HepG2 (cell line): ENCODE measurements around the gene SLC34A3. TPM values are rescaled to one million over a fixed set of nuclear protein-coding genes. Genes with fewer than 3 reads are reported as not detected.

Source experiments
- HDAC2 ChIP-seq: sonication (generic); formaldehyde crosslinking; IDR thresholded peaks from 2 replicates; pipeline ENCODE4 v1.4.0; 2020; ENCODE audit warnings: missing genetic modification reagents
- HMG20B ChIP-seq: conservative IDR thresholded peaks from 2 replicates; pipeline ENCODE4 v1.6.1; 2016; ENCODE audit warnings: missing genetic modification reagents, missing compliant biosample characterization
- HNRNPH1 ChIP-seq: fragments of 200-400 bp; formaldehyde crosslinking; optimal IDR thresholded peaks from 2 replicates; pipeline ENCODE3; 2017; ENCODE audit warnings: mild to moderate bottlenecking, low read depth, low read length
- HOXD1 ChIP-seq: sonication (generic); formaldehyde crosslinking; IDR thresholded peaks from 2 replicates; pipeline ENCODE4 v1.5.0; 2020; ENCODE audit warnings: missing genetic modification reagents
- IRF9 ChIP-seq: sonication (generic); formaldehyde crosslinking; IDR thresholded peaks from 2 replicates; pipeline ENCODE4 v1.8.0; 2022; ENCODE audit warnings: missing genetic modification reagents, mild to moderate bottlenecking, borderline replicate concordance
- ISX ChIP-seq: sonication (generic); formaldehyde crosslinking; conservative IDR thresholded peaks from 2 replicates; pipeline ENCODE4 v1.5.0; 2020; ENCODE audit warnings: missing genetic modification reagents
- JUND ChIP-seq: sonication (generic); formaldehyde crosslinking; IDR thresholded peaks from 2 replicates; pipeline ENCODE4 v1.8.0; 2022; ENCODE audit warnings: mild to moderate bottlenecking, missing genetic modification reagents
- KAT2B ChIP-seq: fragments of 150-350 bp; IDR thresholded peaks from 2 replicates; pipeline ENCODE4 v1.6.1; 2014; ENCODE audit warnings: low read depth, low read length, borderline replicate concordance
- NFYC ChIP-seq: IDR thresholded peaks from 2 replicates; pipeline ENCODE4 v1.6.1; 2016; ENCODE audit warnings: missing genetic modification reagents, missing compliant biosample characterization
- PITX1 ChIP-seq: sonication (generic); formaldehyde crosslinking; IDR thresholded peaks from 2 replicates; pipeline ENCODE4 v1.5.1; 2020; ENCODE audit warnings: mild to moderate bottlenecking, missing genetic modification reagents
- RBM39 ChIP-seq: fragments of 200-400 bp; formaldehyde crosslinking; IDR thresholded peaks from one replicate; pipeline ENCODE4 v1.6.1; 2018; ENCODE audit warnings: antibody characterized with exemption, mild to moderate bottlenecking, low read depth, low read length; ENCODE audit not compliant: poor library complexity, severe bottlenecking
- YEATS4 ChIP-seq: sonication (generic); formaldehyde crosslinking; IDR thresholded peaks from 2 replicates; pipeline ENCODE4 v1.4.0; 2020; ENCODE audit warnings: missing genetic modification reagents, borderline replicate concordance
- ZBED4 ChIP-seq: sonication (generic); formaldehyde crosslinking; IDR thresholded peaks from 2 replicates; pipeline ENCODE4 v1.4.0; 2020; ENCODE audit warnings: missing genetic modification reagents, borderline replicate concordance
- ZBTB21 ChIP-seq: sonication (generic); formaldehyde crosslinking; IDR thresholded peaks from 2 replicates; pipeline ENCODE4 v1.4.0; 2020; ENCODE audit warnings: missing genetic modification reagents
- ZNF317 ChIP-seq: sonication (generic); formaldehyde crosslinking; IDR thresholded peaks from 2 replicates; pipeline ENCODE4 v1.5.0; 2020; ENCODE audit warnings: mild to moderate bottlenecking, missing genetic modification reagents
- ZNF639 ChIP-seq: conservative IDR thresholded peaks from 2 replicates; pipeline ENCODE4 v1.6.1; 2018; ENCODE audit warnings: missing genetic modification reagents
- ZNF850 ChIP-seq: sonication (generic); formaldehyde crosslinking; conservative IDR thresholded peaks from 2 replicates; pipeline ENCODE4 v1.9.0; 2021; ENCODE audit warnings: mild to moderate bottlenecking, missing genetic modification reagents
- polyA plus RNA-seq, 8 experiments: library from polyadenylated mRNA; depleted of rRNA in 3 of 8; stranded (reverse) in 7 of 8; unstranded in 1 of 8; fragments of >200 nt; fragmentation: Illumina TruSeq in 4 of 8; extraction: Trizol in 4 of 8; gene quantifications; 2 replicates each; pipeline versions ENCODE4 v1.2.1 to v1.2.3, GENCODE V29; 2011 to 2016; ENCODE audit warnings: low read depth in 4 of 8, missing spikeins in 1 of 8, mixed read lengths in 1 of 8; ENCODE audit not compliant: insufficient read depth in 1 of 8
- total RNA-seq, 5 experiments: library from RNA; depleted of rRNA; stranded (reverse); fragments of >200 nt; fragmentation: Illumina TruSeq; extraction: Trizol; gene quantifications; 2 replicates each; pipeline ENCODE4 v1.2.3, GENCODE V29; 2016; ENCODE audit warnings: low read depth in 1 of 5
- TF ChIP-seq, protein P1 (sequence below): sonication (generic); formaldehyde crosslinking; IDR thresholded peaks from 2 replicates; pipeline ENCODE4 v1.5.0; 2020; ENCODE audit warnings: missing genetic modification reagents, mild to moderate bottlenecking, borderline replicate concordance
- TF ChIP-seq, protein P2 (sequence below): sonication (generic); formaldehyde crosslinking; IDR thresholded peaks from 2 replicates; pipeline ENCODE4 v1.9.0; 2021; ENCODE audit warnings: missing genetic modification reagents, borderline replicate concordance

The SLC34A3 gene
- total and polyA plus RNA-seq, 2 of the 13 experiments (the other 11 are each of a cell fraction or from before 2014, with no cell fraction given) = 0.07 to 1.0 TPM

GRCh38 chr9:137236238-137236935, 5.7 kb downstream of the SLC34A3 start (continued):
- TF ChIP-seq ZNF850 (CRISPR knock-in tag) (no peak), KAT2B (no peak), NFYC (CRISPR knock-in tag) (peak; percentile 44), ISX (no peak), ZBED4 (CRISPR knock-in tag) (no peak), ZBTB21 (no peak), HNRNPH1 (no peak), ZNF639 (no peak), RBM39 (peak; percentile 89), PITX1 (CRISPR knock-in tag) (peak; percentile 46), JUND (no peak), ZNF317 (CRISPR knock-in tag) (peak; percentile 28; the same call in 1 of the 2 replicates), HMG20B (CRISPR knock-in tag) (no peak), IRF9 (CRISPR knock-in tag) (peak; percentile 21; the same call in 1 of the 2 replicates), YEATS4 (peak; percentile 64; the same call in 1 of the 2 replicates), HDAC2 (CRISPR knock-in tag) (peak; percentile 76), HOXD1 (CRISPR knock-in tag) (no peak)
- TF ChIP-seq, protein P1, sequence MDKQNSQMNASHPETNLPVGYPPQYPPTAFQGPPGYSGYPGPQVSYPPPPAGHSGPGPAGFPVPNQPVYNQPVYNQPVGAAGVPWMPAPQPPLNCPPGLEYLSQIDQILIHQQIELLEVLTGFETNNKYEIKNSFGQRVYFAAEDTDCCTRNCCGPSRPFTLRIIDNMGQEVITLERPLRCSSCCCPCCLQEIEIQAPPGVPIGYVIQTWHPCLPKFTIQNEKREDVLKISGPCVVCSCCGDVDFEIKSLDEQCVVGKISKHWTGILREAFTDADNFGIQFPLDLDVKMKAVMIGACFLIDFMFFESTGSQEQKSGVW (CRISPR knock-in tag) = no peak
- TF ChIP-seq, protein P2, sequence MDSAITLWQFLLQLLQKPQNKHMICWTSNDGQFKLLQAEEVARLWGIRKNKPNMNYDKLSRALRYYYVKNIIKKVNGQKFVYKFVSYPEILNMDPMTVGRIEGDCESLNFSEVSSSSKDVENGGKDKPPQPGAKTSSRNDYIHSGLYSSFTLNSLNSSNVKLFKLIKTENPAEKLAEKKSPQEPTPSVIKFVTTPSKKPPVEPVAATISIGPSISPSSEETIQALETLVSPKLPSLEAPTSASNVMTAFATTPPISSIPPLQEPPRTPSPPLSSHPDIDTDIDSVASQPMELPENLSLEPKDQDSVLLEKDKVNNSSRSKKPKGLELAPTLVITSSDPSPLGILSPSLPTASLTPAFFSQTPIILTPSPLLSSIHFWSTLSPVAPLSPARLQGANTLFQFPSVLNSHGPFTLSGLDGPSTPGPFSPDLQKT (CRISPR knock-in tag) = no peak
